Measurements from ENCODE around the gene GLS. TPM values are rescaled to one million over a fixed set of nuclear protein-coding genes. Genes with fewer than 3 reads are reported as not detected.
"Not testable (repeated sequence)": the region's sequence is repeated elsewhere in the genome, so short reads cannot be mapped to it uniquely, and the experiment has no call there.

Gene GLS
- total RNA-seq, 1 donor from 2014 or later, result 88.9 TPM

- intact Hi-C loops (cut with DNase I), result no loop called here
- H3K27ac ChIP-seq, result no peak overlapping the region
- TF ChIP-seq POLR2A (IDR thresholded peaks at IDR 0.05), result no peak
- TF ChIP-seq POLR2AphosphoS5 (IDR thresholded peaks at IDR 0.05; ENCODE audit: insufficient read depth in 1 of 2, low read depth in 1 of 2), result no peak
- TF ChIP-seq CTCF (IDR thresholded peaks at IDR 0.05), result no peak
- no peaks in the 10 kb centered on the region for H3K27me3 ChIP-seq
- H3K9me3 ChIP-seq, result no peaks in the 10 kb centered on the region
- no peak for DNase-seq (ENCODE audit: extremely low spot score in 2 of 2)
- H3K4me3 ChIP-seq, result no peak overlapping the region
- peaks cover 4% of the 10 kb centered on the region for H3K4me1 ChIP-seq
- H3K36me3 ChIP-seq, result no peaks in the 10 kb centered on the region
Measured at GRCh38 chr2:190860985-190861680, 19.5 kb upstream of the GLS start.

- DNase-seq (ENCODE audit: extremely low spot score in 2 of 2); H3K27me3 ChIP-seq; H3K9me3 ChIP-seq; H3K4me1 ChIP-seq; H3K36me3 ChIP-seq; H3K4me3 ChIP-seq; H3K27ac ChIP-seq; intact Hi-C loops (cut with DNase I): not testable (repeated sequence)
Measured at GRCh38 chr2:190862128-190862527, 18.5 kb upstream of the GLS start.

GRCh38 chr2:190862571-190862991 lies 18.0 kb upstream of the GLS start:
- peaks cover 4% of the 10 kb centered on the region for H3K4me1 ChIP-seq
- intact Hi-C loops (cut with DNase I), result no loop called here

GRCh38 chr2:190863946-190864345 lies 16.7 kb upstream of the GLS start:
- H3K9me3 ChIP-seq, result no peaks in the 10 kb centered on the region
- H3K4me3 ChIP-seq, result no peak overlapping the region
- H3K4me1 ChIP-seq, result peaks cover 4% of the 10 kb centered on the region
- TF ChIP-seq POLR2A (IDR thresholded peaks at IDR 0.05), result no peak
- TF ChIP-seq POLR2AphosphoS5 (IDR thresholded peaks at IDR 0.05; ENCODE audit: insufficient read depth in 1 of 2, low read depth in 1 of 2), result no peak
- no peak for TF ChIP-seq CTCF (IDR thresholded peaks at IDR 0.05)
- H3K27ac ChIP-seq, result no peak overlapping the region
- no peak for DNase-seq (ENCODE audit: extremely low spot score in 2 of 2)
- intact Hi-C loops (cut with DNase I), result no loop called here
- no peaks in the 10 kb centered on the region for H3K36me3 ChIP-seq
- no peaks in the 10 kb centered on the region for H3K27me3 ChIP-seq

More at GRCh38 chr2:190862571-190862991, 18.0 kb upstream of the GLS start:
- no peaks in the 10 kb centered on the region for H3K36me3 ChIP-seq
- H3K4me3 ChIP-seq, result no peak overlapping the region
- no peaks in the 10 kb centered on the region for H3K9me3 ChIP-seq
- no peak overlapping the region for H3K27ac ChIP-seq
- DNase-seq (ENCODE audit: extremely low spot score in 2 of 2), result no peak
- no peak for TF ChIP-seq POLR2AphosphoS5 (IDR thresholded peaks at IDR 0.05; ENCODE audit: insufficient read depth in 1 of 2, low read depth in 1 of 2)
- no peaks in the 10 kb centered on the region for H3K27me3 ChIP-seq

- no peaks in the 10 kb centered on the region for H3K27me3 ChIP-seq
- no peak for DNase-seq (ENCODE audit: extremely low spot score in 2 of 2)
- peaks cover 3% of the 10 kb centered on the region for H3K4me1 ChIP-seq
- no peak overlapping the region for H3K4me3 ChIP-seq
- no peaks in the 10 kb centered on the region for H3K36me3 ChIP-seq
- no peaks in the 10 kb centered on the region for H3K9me3 ChIP-seq
- TF ChIP-seq POLR2A (IDR thresholded peaks at IDR 0.05) (no peak), CTCF (IDR thresholded peaks at IDR 0.05) (no peak), POLR2AphosphoS5 (IDR thresholded peaks at IDR 0.05; ENCODE audit: insufficient read depth in 1 of 2, low read depth in 1 of 2) (no peak)
- H3K27ac ChIP-seq, result no peak overlapping the region
- intact Hi-C loops (cut with DNase I), result no loop called here
Measured at GRCh38 chr2:190864375-190864774, 16.2 kb upstream of the GLS start.

- intact Hi-C loops (cut with DNase I), result no loop called here
- H3K36me3 ChIP-seq, result no peaks in the 10 kb centered on the region
- DNase-seq (ENCODE audit: extremely low spot score in 2 of 2), result no peak
- H3K4me1 ChIP-seq, result no peaks in the 10 kb centered on the region
- no peak overlapping the region for H3K27ac ChIP-seq
- H3K27me3 ChIP-seq, result no peaks in the 10 kb centered on the region
- no peak overlapping the region for H3K4me3 ChIP-seq
- H3K9me3 ChIP-seq, result no peaks in the 10 kb centered on the region
- no peak for TF ChIP-seq POLR2AphosphoS5 (IDR thresholded peaks at IDR 0.05; ENCODE audit: insufficient read depth in 1 of 2, low read depth in 1 of 2)
Measured at GRCh38 chr2:190867212-190867611, 13.4 kb upstream of the GLS start.

Measured in vagina (tissue), 2 donors.